Panc1 (cell line): ENCODE measurements around the gene HSPB7. TPM values are rescaled to one million over a fixed set of nuclear protein-coding genes. Genes with fewer than 3 reads are reported as not detected.
"Not testable (repeated sequence)": the region's sequence is repeated elsewhere in the genome, so short reads cannot be mapped to it uniquely, and the experiment has no call there.

Experiments
- ATAC-seq: fragments of 200-7000 bp; cut with Tn5 transposase; 2 replicates; pipeline ENCODE4 v1.9.1; 2020; ENCODE audit warnings: mild to moderate bottlenecking, moderate library complexity
- BruUV-seq: library from RNA; stranded (reverse); fragments of 400-500 nt; replicated peaks from 2 replicates; lab custom pipeline; 2021; lab: Mats Ljungman, UMichigan
- CTCF ChIA-PET: fragments of 300-600 bp; sonication (Branson Sonifier 250); formaldehyde crosslinking; loops from one replicate; lab custom pipeline; 2022; ENCODE audit warnings: antibody characterized with exemption; lab: Charles Lee
- POLR2A ChIA-PET: fragments of 300-600 bp; sonication (Branson Sonifier 250); formaldehyde crosslinking; loops from one replicate; lab custom pipeline; 2022; ENCODE audit warnings: antibody characterized with exemption; lab: Charles Lee
- DNase-seq: peaks from one replicate; pipeline ENCODE4 v3.0.0-alpha.2; 2010; ENCODE audit warnings: low read depth, low spot score
- H3K27ac ChIP-seq: 2 replicates; pipeline ENCODE4 v1.5.1; 2011; ENCODE audit warnings: mild to moderate bottlenecking, low read length, inconsistent platforms
- H3K27me3 ChIP-seq: fragments of 200-500 bp; sonication (Bioruptor generic); 2 replicates; pipeline ENCODE4 v1.6.0; 2014; ENCODE audit warnings: low read length, inconsistent platforms; ENCODE audit not compliant: control insufficient read depth, insufficient read depth
- H3K36me3 ChIP-seq: fragments of 200-500 bp; sonication (Bioruptor generic); 2 replicates; pipeline ENCODE4 v1.5.1; 2014; ENCODE audit warnings: inconsistent platforms, mild to moderate bottlenecking, low read length, moderate library complexity; ENCODE audit not compliant: control insufficient read depth, insufficient read depth
- H3K4me1 ChIP-seq: 2 replicates; pipeline ENCODE4 v1.5.1; 2011; ENCODE audit warnings: inconsistent platforms, mild to moderate bottlenecking, low read length, moderate library complexity; ENCODE audit not compliant: control insufficient read depth, insufficient read depth
- H3K4me3 ChIP-seq, 2 experiments: 2 replicates each; pipeline ENCODE4 v1.5.1; 2011 to 2012; ENCODE audit warnings: low read depth in 2 of 2, low read length in 2 of 2, mild to moderate bottlenecking in 2 of 2, inconsistent platforms in 1 of 2, moderate library complexity in 1 of 2
- H3K9me3 ChIP-seq: fragments of 200-500 bp; sonication (Bioruptor generic); 2 replicates; pipeline ENCODE4 v1.5.1; 2014; ENCODE audit warnings: low read depth, mild to moderate bottlenecking, inconsistent platforms, low read length, moderate library complexity; ENCODE audit not compliant: control insufficient read depth, insufficient read depth
- POLR2AphosphoS5 ChIP-seq: IDR thresholded peaks from 2 replicates; pipeline ENCODE4 v1.6.1; 2012; ENCODE audit warnings: mild to moderate bottlenecking, low read depth, low read length, moderate library complexity
- SIN3A ChIP-seq: IDR thresholded peaks from 2 replicates; pipeline ENCODE4 v1.6.1; 2012; ENCODE audit warnings: low read depth, mild to moderate bottlenecking, low read length, moderate library complexity, borderline replicate concordance; ENCODE audit not compliant: insufficient read depth
- TCF7L2 ChIP-seq: IDR thresholded peaks from 2 replicates; pipeline ENCODE4 v1.6.1; 2011; ENCODE audit warnings: mild to moderate bottlenecking, low read depth, low read length, inconsistent platforms
- in situ Hi-C: cut with HindIII; loops from 2 replicates; pipeline ENCODE4 v1.10.0; 2016; ENCODE audit warnings: low sequenced_read_pairs, low pct_unique_long_range_greater_than_20kb
- intact Hi-C: fragments of 100-400 bp; cut with micrococcal nuclease; formaldehyde crosslinking; loops from one replicate; pipeline ENCODE4 v1.10.0; 2022; ENCODE audit not compliant: unreplicated experiment
- total RNA-seq: library from RNA; stranded (reverse); gene quantifications from one replicate; pipeline ENCODE4 v1.2.1, GENCODE V29; 2021; ENCODE audit not compliant: unreplicated experiment
- TF ChIP-seq, protein P1 (sequence below): fragments of 450-650 bp; IDR thresholded peaks from 2 replicates; pipeline ENCODE4 v1.5.1; 2017; ENCODE audit warnings: mild to moderate bottlenecking
- TF ChIP-seq, protein P2 (sequence below), 2 experiments: IDR thresholded peaks; 2 replicates each; pipeline ENCODE4 v1.6.1; 2011 to 2012; ENCODE audit warnings: low read depth in 2 of 2, control low read depth in 1 of 2, low read length in 1 of 2, mild to moderate bottlenecking in 1 of 2, moderate library complexity in 1 of 2; ENCODE audit not compliant: insufficient read depth in 1 of 2

The HSPB7 gene
- total RNA-seq, 1 experiment from 2014 or later: 0.10 TPM

DNA sequence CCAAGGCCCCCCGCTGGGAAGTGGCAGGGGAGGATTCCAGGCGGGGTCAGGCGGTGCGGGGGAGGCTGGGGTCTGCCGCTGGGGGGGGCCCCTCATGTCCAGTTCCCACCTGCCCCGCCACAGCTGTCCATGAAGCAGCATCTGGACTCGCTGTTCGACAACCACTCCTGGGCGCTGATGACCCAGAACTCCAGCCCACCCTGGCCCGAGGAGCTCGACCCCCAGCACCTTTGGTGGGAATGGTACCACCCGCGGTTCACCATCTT is 11.1 kb upstream of the HSPB7 start:
- intact Hi-C loops, BruUV-seq: not testable (repeated sequence)

DNA sequence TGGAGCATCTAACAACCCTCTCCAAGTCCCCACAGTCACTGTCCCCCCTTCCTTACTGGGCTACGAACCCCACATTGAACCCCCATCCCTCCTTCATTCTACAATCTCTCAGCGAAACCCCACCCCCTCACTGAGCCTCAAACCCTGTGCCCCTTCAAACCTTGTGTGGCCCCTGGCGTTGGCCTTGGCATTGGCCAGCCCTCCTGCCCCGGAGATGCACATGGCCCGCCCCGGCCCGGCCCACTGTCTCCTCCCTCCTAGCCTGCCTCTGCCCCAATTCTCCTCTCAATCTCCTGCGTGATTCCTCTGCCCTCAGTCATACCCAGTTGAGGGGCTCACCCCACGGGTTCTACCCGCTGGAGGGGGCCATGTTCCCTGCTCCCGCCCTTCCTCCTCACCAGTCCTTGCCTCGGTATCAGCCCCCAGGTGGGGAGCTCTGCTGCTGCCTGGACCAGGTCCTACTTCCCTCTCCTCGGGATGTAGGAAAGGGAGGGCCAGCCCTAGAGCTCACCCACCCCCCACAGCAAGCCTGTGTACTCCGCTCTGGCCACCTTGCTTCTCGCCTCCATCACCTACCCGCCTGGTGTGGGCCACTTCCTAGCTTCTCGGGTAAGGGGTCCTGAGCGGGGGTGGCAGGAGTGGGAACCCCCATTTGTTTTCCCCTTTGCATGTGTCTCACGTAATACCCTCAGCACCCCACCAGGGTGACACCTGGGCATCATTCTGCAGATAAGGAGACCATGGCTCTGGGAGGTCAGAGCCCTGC is 10.6 kb upstream of the HSPB7 start:
- no peak overlapping the region for H3K4me3 ChIP-seq
- H3K36me3 ChIP-seq: no peaks in the 10 kb centered on the region
- H3K27me3 ChIP-seq: no peaks in the 10 kb centered on the region
- in situ Hi-C loops: no loop called here
- H3K27ac ChIP-seq: no peak overlapping the region
- BruUV-seq: no TSS peak
- no peaks in the 10 kb centered on the region for H3K9me3 ChIP-seq
- DNase-seq (no peak), ATAC-seq (peak; percentile 40)
- intact Hi-C loops: no loop called here
- TF ChIP-seq TCF7L2 (no peak), POLR2AphosphoS5 (no peak)
- TF ChIP-seq, protein P1, sequence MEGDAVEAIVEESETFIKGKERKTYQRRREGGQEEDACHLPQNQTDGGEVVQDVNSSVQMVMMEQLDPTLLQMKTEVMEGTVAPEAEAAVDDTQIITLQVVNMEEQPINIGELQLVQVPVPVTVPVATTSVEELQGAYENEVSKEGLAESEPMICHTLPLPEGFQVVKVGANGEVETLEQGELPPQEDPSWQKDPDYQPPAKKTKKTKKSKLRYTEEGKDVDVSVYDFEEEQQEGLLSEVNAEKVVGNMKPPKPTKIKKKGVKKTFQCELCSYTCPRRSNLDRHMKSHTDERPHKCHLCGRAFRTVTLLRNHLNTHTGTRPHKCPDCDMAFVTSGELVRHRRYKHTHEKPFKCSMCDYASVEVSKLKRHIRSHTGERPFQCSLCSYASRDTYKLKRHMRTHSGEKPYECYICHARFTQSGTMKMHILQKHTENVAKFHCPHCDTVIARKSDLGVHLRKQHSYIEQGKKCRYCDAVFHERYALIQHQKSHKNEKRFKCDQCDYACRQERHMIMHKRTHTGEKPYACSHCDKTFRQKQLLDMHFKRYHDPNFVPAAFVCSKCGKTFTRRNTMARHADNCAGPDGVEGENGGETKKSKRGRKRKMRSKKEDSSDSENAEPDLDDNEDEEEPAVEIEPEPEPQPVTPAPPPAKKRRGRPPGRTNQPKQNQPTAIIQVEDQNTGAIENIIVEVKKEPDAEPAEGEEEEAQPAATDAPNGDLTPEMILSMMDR: no peak
- POLR2A ChIA-PET: no interaction called here
- H3K4me1 ChIP-seq: peaks cover 4% of the 10 kb centered on the region; the same call in 1 of the 2 replicates
- CTCF ChIA-PET: interaction anchor here (0.6 kb wide), 1 partner anchor 20 kb away, joined by 3 read pairs; no protein-coding TSS in a partner anchor

More for the DNA sequence above, 11.1 kb upstream of the HSPB7 start:
- H3K4me3 ChIP-seq, POLR2A ChIA-PET, H3K27me3 ChIP-seq, CTCF ChIA-PET, H3K27ac ChIP-seq, in situ Hi-C loops, H3K4me1 ChIP-seq, H3K36me3 ChIP-seq, DNase-seq, ATAC-seq, H3K9me3 ChIP-seq: not testable (repeated sequence)

DNA sequence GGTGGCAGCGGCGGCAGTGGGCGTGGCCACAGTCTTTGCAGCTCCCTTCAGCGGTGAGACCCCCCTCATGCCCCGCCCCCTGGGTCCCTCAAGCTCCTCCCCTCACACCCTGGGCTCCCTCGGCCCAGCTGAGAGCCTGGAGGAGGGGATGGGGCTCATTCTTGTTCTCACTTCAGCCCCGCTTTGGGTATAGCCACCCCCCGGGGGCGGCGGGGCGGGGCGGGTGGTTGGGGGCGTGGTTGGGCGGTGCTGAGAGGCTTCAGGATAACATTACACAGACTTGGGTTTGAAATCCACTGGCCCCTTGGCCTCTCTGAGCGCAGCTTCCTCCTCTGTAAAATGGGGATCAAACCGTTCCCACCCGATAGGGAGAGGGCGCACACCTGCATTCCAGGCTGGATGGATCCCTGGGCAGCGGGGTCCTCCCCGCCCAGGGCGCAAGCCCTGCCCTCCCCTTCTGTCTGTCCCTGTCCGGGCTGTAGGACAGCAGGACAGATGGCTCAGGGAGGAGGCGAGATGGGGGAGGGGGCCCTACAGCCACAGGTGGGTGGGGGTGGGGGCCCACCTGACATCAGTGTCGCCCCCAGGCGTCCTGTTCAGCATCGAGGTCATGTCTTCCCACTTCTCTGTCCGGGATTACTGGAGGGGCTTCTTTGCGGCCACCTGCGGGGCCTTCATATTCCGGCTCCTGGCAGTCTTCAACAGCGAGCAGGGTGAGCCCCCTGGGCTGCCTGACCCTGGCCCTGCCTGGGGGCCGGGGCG is 9.1 kb upstream of the HSPB7 start:
- ChIA-PET CTCF (no interaction called here), POLR2A (interaction anchor here (0.7 kb wide), 1 partner anchor 34 kb away, joined by 5 read pairs; no protein-coding TSS in a partner anchor)
- intact Hi-C loops: no loop called here
- Histone ChIP-seq H3K4me3 (no peak overlapping the region), H3K27me3 (no peaks in the 10 kb centered on the region), H3K36me3 (no peaks in the 10 kb centered on the region), H3K4me1 (peaks cover 4% of the 10 kb centered on the region; the same call in 1 of the 2 replicates), H3K9me3 (no peaks in the 10 kb centered on the region), H3K27ac (no peak overlapping the region)
- in situ Hi-C loops: no loop called here
- BruUV-seq: no TSS peak
- DNase-seq (no peak), ATAC-seq (no peak)
- TF ChIP-seq TCF7L2 (no peak), POLR2AphosphoS5 (no peak), SIN3A (no peak)
- TF ChIP-seq, protein P1: no peak
- TF ChIP-seq, protein P2, sequence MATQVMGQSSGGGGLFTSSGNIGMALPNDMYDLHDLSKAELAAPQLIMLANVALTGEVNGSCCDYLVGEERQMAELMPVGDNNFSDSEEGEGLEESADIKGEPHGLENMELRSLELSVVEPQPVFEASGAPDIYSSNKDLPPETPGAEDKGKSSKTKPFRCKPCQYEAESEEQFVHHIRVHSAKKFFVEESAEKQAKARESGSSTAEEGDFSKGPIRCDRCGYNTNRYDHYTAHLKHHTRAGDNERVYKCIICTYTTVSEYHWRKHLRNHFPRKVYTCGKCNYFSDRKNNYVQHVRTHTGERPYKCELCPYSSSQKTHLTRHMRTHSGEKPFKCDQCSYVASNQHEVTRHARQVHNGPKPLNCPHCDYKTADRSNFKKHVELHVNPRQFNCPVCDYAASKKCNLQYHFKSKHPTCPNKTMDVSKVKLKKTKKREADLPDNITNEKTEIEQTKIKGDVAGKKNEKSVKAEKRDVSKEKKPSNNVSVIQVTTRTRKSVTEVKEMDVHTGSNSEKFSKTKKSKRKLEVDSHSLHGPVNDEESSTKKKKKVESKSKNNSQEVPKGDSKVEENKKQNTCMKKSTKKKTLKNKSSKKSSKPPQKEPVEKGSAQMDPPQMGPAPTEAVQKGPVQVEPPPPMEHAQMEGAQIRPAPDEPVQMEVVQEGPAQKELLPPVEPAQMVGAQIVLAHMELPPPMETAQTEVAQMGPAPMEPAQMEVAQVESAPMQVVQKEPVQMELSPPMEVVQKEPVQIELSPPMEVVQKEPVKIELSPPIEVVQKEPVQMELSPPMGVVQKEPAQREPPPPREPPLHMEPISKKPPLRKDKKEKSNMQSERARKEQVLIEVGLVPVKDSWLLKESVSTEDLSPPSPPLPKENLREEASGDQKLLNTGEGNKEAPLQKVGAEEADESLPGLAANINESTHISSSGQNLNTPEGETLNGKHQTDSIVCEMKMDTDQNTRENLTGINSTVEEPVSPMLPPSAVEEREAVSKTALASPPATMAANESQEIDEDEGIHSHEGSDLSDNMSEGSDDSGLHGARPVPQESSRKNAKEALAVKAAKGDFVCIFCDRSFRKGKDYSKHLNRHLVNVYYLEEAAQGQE (IDR thresholded peaks at IDR 0.05; ENCODE audit: insufficient read depth in 1 of 2, low read depth in 2 of 2, low read length in 1 of 2): no peak

DNA sequence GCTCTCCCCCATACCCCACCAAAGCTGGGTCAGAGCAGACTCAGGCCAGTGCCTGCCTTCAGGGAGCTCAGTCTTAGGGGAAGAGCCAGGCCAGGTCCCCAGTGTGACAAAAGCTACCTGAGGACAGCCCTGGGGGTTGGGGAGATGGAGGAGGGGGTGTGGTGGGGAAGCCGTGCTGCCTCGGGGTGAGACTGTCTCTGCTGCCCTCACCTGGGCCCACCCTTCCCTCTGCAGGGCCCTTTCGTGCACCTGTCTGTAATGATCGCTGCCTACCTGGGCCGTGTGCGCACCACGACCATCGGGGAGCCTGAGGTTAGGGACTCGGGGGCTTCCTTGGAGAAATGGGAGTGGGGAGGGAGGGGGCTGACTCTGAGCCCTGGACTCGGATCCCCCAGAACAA is 8.5 kb upstream of the HSPB7 start:
- BruUV-seq: not testable (repeated sequence)

More for the DNA sequence above, 8.5 kb upstream of the HSPB7 start:
- ATAC-seq, intact Hi-C loops, in situ Hi-C loops, CTCF ChIA-PET, H3K9me3 ChIP-seq, H3K4me1 ChIP-seq, DNase-seq, POLR2A ChIA-PET, H3K4me3 ChIP-seq, H3K36me3 ChIP-seq, H3K27me3 ChIP-seq, H3K27ac ChIP-seq: not testable (repeated sequence)
